Cerebellar nuclear complex (tissue), 1 donor: ENCODE results near the gene PRR13.
"Not testable (repeated sequence)": the region's sequence is repeated elsewhere in the genome, so short reads cannot be mapped to it uniquely, and the experiment has no call there.

Experiments
- DNase-seq, 2 experiments: peaks; one replicate each; lab custom pipeline; 2025; lab: John Stamatoyannopoulos, UW

PRR13 gene

GRCh38 chr12:53439582-53439981 is 2.0 kb upstream of the PRR13 start:
- not testable (repeated sequence) for DNase-seq

DNA sequence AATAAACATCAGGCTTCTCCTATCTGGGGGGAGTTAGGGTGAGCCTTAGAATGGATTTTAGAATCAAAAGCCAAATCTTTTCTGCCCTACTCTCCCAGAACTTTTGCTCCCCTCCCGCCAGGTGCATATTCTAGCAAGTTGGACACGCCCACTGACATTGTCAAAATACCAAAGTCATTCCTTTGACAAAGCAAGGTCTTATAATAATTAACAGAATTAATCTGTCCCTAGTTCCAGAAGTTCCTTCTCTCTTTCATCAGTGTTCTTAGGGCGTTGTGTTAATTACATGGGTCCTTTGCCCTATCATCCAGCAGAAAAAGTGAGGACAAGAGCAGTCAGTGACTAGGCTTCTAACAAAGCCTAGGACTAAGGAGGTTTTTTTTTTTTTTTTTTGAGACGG is 2.4 kb downstream of the PRR13 start:
- no peak for DNase-seq

DNA sequence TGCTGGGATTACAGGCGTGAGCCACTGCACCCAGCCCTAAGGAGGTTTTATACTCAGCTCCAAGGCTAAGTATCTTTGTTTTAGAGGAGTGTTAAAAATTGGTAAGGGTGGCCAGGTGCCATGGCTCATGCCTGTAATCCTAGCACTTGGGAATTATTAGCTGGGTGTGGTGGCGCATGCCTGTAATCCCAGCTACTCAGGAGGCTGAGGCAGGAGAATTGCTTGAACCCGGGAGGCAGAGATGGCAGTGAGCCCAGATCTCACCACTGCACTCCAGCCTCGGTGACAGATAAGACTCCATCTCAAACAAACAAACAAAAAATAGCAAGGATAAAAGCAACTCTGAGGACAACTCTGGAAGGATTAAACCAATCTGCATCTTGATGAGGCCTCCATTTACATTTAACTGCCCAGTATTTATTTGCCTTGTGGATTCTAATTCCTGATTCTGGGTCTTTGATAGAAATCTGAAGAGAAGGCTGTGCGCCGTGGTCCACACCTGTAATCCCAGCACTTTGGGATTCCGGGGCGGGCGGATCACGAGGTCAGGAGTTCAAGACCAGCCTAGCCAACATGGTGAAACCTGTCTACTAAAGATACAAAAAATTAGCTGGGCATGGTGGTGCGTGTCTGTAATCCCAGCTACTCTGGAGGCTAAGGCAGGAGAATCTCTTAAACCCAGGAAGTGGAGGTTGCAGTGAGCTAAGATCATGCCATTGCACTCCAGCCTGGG is 3.2 kb downstream of the PRR13 start:
- not testable (repeated sequence) for DNase-seq

- no peak for DNase-seq
These were observed 9.4 kb downstream of the PRR13 start for GRCh38 chr12:53450936-53451335.

- peak; percentile 98 to 99 for DNase-seq
These were observed 10.2 kb downstream of the PRR13 start, which contains the start of gene PCBP2 for GRCh38 chr12:53451661-53452158. TSS of gene PCBP2 (plus strand) at chr12:53452102. CDS start at chr12:53454801, 2,699 bp downstream.

- DNase-seq, result peak in 1 of 2 experiments; percentile 13
These were observed 10.9 kb downstream of the PRR13 start for GRCh38 chr12:53452159-53453077.

- no peak for DNase-seq
These were observed 12.6 kb downstream of the PRR13 start for GRCh38 chr12:53453953-53454640.

DNA sequence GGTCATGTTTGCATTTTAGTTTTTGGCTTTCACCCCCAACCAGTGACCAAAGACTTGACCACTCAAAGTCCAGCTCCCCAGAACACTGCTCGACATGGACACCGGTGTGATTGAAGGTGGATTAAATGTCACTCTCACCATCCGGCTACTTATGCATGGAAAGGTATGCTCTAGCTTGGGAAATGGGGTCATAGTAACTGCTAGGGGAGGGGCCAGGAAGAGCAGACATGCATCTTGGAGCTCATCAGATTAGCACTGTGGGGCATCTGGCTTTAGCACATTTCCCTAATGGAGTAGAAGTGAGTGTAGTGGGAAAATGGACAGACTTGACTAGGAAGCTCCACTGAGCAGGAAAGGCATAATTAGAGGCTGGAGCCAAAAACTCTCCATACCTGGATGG is 13.2 kb downstream of the PRR13 start:
- peak; percentile 73 to 79 for DNase-seq

DNA sequence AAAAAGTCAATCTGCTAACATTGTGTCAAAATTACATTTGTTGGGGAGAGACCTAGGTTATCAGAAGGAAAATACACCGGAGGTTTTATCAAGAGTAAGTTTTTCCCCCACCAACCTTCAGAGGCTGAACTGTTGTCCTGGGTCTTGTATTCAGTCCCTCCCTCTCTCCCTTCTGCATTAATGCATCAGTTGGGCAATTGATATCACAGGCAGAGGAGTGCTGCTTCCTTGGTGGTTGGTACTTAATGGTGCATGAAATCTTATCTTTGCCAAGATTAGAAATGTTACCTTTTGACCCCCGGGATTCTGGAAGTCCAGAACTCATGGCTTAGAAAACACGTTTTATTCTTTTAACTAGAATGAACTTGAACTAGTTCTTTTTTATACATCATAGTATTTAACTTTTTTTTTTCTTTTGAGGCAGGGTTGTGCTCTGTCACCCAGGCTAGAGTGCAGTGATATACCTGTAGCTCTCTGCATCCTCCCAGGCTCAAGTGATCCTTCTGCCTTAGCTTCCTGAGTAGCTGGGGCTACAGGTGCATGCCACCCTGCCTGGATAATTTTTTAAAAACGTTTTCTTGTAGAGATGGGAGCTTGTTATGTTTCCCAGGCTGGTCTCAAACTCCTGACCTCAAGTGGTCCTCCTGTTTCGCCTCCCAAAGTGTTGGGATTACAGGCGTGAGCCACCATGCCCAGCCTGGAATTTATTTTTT is 15.3 kb downstream of the PRR13 start:
- no peak for DNase-seq

DNA sequence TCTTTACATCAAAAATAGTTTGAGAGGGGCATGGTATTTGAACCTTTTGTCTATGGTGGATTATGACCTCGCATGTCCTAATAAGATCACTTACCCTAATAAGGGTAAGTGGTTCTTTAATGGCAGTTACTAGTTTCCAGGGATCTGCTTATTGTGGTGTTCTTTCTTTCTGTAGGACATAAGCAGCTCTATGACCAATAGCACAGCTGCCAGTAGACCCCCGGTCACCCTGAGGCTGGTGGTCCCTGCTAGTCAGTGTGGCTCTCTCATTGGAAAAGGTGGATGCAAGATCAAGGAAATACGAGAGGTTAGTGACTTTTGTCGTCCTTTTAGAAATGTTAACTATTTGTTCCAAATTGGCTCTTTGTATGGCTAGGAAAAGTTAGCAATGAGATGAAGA is 17.6 kb downstream of the PRR13 start:
- DNase-seq, result no peak

GRCh38 chr12:53461059-53461458 is 19.5 kb downstream of the PRR13 start:
- no peak for DNase-seq

DNA sequence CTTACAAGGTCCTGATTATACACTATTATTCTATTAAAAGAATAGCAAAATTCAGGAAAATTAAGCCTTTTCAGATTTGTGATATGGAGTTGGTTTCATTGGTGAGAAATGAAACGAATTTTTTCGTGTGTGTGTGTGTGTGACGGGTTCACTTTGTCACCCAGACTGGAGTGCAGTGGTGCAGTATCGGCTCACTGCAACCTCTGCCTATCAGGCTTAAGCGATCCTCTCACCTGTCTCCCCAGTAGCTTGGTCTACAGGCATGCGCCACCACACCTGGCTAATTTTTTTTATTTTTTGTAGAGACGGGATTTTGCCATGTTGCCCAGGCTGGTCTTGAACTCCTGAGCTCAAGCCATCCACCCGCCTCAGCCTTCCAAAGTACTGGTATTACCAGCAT is 20.1 kb downstream of the PRR13 start:
- no peak for DNase-seq

GRCh38 chr12:53462935-53463334 is 21.4 kb downstream of the PRR13 start:
- DNase-seq, result no peak

GRCh38 chr12:53463802-53464560 is 22.4 kb downstream of the PRR13 start:
- no peak for DNase-seq

DNA sequence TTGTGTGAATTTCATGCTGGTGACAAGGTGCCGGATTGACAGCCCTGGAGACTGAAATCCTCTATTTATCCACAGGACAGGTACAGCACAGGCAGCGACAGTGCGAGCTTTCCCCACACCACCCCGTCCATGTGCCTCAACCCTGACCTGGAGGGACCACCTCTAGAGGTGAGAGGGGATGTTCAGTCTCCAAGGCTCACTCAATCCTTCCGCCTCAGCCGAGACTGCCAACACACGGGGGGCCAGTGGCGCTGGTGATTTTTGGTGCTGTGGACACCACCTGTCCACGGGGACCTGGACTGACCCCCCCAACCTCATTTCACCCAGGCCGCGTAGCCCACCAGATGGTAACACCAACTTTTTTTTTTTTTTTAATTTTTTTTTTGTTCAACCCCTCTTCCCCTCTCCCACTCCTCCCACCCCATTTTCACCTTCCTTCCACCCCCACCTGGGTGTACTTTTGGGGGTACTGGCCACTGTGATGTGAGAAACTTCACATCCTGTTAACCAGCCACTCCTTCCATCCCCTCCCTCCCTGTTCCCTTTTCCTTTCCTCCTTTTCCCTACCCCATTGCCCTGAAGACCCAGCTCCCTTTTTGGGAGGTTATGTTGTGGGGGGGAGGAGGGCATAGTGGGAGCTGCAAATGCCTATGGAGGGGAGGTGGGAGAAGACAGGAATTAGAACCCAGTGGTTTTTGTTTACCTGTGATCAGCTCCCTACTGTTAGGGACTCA is 23.3 kb downstream of the PRR13 start:
- DNase-seq, result no peak

DNA sequence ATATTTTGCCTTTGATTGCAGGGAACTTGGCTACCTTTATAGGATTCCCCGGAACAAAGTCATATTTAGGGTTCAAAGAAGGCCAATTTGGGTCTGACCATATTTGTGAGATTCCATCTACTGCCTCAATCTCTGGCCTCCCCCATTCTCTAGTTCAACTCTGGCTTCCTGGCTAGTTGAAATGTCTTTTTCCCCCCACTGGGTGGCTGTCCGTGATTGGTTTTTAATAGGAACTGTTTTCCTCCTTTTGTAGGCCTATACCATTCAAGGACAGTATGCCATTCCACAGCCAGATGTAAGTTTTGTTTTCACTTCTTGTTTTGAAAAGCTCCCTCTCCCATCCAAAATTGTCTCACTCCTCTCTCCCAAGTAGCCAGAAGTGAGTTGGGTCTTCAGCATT is 24.1 kb downstream of the PRR13 start:
- DNase-seq, result no peak

- DNase-seq, result no peak
These were observed 25.1 kb downstream of the PRR13 start for GRCh38 chr12:53466640-53467039.

GRCh38 chr12:53467082-53467481 is 25.5 kb downstream of the PRR13 start:
- no peak for DNase-seq

DNA sequence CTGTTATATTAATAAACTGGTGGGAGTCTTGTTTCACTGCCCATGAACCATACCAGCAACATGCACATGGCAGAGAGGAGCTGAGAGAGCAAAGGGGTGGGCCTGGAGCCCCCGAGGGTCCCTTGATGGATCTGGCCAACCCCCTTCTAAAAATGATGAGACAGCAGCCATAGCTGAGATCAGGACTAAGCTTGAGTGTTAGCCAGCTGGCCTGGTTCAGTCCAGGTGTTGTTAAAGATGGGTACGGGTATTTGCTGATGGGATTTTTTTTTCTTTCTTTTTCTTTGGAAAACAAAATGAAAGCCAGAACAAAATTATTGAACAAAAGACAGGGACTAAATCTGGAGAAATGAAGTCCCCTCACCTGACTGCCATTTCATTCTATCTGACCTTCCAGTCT is 26.3 kb downstream of the PRR13 start:
- DNase-seq, result no peak

GRCh38 chr12:53468282-53468681 is 26.7 kb downstream of the PRR13 start:
- DNase-seq, result no peak
